ENCODE results near the gene MB21D2.

Gene MB21D2

DNA sequence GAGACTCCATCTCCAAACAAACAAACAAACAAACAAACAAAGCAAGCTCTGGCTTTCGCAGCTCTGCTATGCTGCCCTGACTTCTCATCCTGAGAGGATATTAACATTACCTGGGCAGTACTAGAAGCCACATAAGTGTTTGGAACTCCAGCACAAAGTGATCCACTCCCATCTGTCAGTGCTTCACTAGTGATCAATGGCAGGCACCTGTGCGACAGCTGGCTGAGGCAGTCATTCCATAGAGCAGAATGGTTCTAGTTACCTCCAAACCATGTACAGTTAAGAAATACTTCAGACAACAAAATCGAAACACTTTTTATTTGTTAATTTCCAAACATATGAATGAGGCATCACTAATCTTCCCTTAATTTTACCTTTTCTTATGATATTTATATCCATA is 2.8 kb upstream of the MB21D2 start:
- no peak for DNase-seq

DNA sequence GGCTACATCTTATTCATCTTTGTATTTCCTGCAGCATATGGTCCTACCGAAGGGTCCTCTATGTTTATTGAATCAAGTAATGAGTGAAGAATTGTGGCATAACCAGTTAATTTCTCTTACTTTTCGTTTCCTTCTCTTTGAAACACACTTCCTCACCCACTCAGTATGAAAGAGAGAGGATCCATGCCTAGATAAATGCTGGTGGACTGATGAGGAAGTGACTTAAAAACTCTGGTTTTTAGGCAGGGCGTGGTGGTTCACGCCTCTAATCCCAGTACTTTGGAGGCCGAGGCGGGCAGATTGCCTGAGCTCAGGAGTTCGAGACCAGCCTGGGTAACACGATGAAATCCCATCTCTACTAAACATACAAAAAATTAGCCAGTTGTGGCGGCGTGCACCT is 2.2 kb upstream of the MB21D2 start:
- DNase-seq, result no peak

DNA sequence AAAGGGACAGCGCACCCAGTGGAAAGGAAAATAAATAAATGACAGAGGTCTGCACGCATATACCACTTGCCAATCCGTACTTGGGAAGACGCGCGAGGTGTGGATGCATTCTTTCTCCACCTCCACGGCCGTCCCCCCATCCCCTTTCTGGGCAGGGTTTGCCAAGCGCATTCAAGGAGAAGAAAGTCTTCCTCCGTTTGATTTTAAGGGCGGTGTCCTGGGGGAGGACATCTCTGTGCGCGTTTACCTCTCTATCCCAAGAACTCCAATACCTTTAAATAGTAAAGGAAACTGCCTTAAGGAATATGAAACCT is 576 bp upstream of the MB21D2 start:
- no peak for DNase-seq

DNA sequence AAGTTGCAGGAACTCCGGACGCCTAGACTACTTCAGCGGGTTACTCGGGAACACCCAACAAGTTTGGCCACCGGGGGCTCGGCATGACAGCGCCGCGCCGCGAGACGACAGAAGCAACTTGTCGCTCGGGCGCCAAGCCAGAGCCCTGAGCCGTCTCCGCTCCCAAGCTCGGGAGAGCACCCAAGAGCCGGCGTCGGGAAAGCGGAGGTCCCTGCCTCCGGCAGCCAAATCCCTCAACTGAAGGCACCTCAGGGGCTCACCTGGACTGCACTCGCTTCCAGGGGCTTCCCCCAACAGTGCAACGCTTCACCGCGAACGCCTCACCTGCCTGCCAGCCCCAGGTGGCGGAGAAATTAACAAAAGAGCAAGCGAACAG is 640 bp downstream of the MB21D2 start:
- peak; percentile 47 for DNase-seq

DNA sequence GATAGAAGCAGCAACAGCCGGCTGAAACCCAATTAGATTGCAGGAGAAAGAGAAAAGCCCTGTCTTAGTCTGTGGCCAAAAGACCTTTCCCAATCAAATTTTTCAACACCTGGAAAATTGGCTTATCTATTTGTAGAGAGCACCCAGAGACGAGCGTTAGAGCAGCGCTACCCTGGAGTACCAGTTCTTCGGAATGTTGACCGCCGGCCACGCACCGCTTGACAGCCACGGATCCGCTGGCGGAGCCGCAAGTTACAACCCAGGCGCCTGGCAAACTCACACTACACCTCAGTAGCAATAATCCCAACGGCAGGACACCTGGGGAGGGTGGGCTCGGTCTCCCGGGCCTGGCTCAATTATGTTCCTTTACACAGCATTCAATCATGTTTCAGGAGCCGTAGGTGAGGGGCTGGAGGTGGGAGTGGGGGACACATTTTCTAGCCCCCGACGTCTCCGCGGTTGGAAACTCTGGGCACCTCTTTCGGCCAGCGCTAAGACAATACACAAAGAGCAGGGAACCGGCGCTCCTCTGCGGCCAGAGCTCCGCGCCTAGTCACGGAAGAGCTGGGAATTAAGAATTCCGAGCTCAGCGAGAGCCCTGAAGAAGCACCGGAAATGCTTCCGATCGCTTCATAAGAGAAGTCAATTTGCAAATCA is 1.2 kb downstream of the MB21D2 start:
- no peak for DNase-seq

DNA sequence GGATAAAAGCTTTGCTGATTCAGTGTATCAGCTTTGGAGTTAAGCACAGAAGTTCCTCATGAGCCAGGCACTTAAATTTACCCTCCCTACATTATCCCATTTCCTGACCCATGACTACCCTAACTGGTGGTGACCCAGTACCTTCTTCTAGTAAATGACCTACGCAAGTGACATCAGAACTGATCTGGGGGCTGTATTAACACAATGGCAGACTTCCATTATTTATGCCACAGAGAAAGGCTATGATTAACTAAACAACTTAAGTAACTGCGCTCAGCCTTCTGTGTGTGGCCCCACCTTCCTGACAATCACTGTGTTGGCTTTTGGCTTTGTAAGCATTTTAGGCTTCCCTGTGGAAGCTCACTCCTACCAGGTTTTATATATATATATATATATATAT is 1.9 kb downstream of the MB21D2 start:
- DNase-seq, result no peak

DNA sequence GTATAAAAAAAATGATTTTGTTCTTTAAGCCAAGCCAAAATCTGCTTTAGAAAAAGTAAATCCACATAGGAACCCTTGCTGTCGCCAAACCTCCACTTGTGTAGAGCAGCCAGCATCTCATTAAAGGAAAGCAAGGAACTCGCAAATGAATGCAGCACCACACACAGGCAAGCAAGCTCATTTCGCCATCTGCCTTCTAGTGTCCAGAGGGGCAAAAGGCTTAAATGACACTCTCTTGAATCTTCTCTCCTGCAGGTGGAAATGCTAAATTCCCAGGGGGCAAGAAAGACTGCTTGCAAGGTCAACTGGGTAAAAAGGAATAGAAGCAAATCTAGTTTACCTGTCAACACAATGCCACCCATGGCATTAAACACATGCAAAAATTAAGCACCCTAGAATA is 2.4 kb downstream of the MB21D2 start:
- DNase-seq, result no peak

DNA sequence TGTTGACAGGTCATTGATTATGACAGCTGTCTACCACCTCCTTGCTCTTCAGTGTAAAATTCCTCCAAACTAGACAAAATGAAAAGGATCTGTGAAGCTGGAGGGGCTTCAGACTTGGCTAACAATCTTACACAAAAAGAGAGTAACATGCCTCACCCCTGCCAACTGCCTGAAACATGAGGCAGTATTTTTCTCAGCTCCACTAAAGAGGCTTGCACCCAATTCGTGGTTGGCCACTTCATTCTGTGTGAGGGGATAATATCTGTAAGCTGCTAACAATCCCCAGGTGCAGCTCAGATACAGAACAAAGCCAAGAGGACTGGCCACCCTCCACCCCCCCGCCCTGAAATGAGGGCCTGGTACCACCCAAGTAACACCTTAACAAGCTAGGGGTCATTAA is 2.8 kb downstream of the MB21D2 start:
- DNase-seq, result no peak

DNA sequence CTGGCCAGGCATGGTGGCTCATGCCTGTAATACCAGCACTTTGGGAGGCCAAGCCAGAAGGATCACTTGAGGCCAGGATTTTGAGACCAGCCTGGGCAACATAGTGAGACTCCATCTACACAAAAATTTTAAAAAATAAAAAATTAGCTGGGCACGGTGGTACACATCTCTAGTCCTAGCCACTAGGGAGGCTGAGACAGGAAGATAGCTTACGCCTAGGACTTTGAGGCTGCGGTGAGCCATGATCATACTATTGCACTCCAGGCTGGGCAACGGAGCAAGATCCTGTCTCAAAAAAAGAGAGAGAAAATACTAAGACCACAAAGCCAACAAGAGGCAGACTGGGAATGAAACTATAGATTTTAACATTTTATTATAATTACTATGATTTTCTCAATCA is 4.1 kb downstream of the MB21D2 start:
- no peak for DNase-seq

DNA sequence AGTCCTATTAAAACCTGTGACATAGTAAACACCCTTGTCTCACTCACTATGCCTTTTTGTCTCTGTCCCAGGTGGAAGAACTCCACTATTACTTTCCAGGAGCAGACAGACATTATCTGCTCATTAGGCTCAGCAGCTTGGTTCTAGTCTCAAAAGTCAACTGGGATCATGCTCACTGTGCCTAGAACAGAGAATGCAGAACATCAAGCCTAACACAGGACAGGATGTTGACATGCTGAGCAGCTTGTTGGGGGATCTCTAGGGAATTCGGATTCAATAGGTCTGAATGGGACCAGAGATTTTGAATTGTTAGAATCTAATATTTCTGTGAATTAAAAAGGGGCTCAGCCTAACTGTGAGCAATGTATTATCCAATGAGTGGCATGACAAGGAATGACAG is 6.4 kb downstream of the MB21D2 start:
- DNase-seq, result no peak

DNA sequence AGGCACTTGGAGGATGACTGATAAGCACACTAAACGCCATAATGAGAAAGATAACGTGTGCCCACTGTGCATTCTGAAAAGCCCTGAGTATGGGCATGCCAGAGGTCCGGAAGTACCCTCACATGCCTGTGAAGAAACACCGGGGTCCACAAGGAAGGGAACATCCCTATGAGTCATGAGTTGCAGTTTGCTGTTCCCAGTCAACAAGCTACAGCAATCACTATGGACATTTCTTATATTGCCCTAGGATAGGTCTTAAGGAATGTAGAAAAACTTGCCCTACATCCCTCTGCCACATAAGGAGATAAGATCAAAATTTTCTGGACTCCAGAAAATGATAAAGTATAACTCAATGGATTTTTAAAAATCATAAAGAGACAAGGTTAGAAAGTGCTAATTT is 9.9 kb downstream of the MB21D2 start:
- no peak for DNase-seq

DNA sequence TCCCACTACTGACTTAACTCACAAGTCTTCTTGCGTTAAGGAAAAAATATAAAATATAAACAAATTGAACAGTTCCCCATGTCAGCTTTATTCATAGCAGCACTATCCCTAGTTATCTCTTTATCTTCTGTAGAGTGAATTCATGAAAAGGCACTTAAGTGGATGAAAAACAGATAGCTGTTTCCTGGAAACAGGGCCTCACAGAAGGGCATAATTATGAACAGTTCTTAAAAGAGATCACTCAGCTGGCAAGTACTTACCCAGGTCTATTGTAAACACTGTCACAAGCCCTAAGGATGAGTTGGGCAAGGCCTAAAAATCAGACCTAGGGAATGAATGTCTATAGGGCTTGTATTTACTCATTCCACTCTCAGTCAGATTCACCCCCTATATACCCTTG is 10.7 kb downstream of the MB21D2 start:
- no peak for DNase-seq

DNA sequence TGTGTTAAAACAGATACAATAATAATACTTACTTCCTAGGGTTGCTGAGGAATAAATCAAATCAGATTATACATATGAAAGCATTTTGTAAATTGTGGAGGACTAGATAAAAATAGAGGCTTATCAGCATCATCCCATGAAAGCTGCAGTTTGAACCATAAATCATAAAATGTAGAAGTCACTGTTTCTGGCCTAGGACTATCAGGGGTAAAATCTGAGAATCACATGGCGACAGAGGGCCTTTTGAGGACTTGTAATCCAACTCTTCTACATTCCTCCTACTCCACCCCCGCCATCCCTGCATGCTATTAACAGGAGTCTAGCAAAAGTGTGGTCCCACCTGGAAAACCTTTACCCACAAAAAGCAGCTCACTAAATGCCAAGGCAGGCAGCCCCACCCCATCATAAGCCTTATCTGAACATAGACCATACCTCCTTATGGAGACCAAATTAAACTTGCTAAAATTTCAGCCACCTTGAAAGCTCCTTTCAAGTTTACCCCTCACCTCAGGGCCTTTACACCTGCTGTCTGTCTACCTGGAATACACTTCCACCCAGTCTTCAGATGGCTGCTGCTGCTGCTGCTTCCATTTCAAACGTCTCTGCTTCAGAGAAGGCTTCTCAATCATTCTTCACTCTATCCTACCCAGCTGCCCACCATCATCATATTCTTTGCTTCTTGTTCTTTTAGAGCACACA is 11.5 kb downstream of the MB21D2 start:
- no peak for DNase-seq

DNA sequence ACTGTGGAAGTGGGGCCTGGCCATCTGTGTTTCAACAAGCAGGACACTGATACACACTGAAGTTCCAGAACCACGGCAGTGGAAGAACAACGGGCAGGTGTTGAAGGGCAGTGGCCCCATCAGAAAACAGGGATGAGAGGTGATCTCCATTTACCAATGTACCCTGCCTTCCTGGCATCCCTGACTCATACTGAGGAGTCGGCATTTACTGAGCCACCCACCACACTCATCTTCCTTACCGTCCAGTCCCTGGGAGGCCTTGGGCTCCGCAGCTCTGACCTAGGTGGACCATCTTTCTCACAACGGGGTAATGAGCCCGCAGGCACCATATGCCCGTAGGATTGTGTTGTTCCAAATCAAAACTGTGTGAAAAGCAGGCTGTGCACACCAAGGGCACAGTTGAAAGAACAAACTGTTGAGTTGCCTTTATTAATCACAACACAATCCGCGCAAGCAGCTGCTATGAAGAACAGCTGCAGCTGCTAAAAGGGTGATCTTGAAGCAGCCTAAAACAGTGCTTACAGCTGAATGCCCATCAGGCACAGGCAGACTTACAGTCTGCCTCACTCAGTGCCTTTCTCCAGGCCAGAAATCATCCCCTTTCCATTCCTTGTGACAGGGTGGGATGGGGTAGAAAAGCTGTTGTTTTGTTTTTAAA is 12.9 kb downstream of the MB21D2 start:
- no peak for DNase-seq

DNA sequence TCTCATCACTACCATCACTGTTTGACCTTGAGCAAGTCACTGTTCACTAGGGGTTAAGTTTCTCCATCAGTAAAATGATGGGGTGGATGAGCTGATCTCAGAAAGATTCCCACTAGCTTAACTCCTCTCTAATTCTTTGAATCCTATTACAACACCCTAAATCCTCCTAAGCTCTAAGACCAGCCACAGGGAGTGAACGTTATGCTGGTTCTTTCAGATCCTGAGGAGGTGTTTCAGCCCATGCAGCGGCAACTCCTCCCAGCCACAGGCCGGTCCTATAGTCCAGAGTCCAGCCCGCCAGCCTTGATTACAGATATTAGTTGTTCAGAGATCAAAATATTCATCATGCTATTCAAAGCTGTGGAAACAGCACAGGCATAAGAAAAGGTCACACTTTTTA is 15.1 kb downstream of the MB21D2 start:
- no peak for DNase-seq

DNA sequence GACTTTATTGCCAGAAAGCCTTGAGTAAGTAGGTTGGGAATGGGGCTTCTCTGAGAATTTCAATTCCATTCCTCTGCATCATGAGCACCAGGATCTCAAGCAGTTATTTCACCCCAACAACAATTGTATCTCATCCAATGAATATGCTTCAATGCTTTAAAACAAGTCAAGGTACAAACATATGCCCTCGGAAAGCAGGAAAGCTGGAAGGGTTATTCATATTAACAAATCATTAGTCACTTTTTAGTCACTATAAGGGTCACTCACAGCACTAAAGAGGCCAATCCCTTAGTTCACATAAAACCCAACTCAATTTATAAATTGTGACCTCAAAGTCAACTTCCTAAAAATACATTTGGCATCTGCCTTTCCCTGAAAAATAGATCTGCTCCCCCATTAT is 16.2 kb downstream of the MB21D2 start:
- no peak for DNase-seq

DNA sequence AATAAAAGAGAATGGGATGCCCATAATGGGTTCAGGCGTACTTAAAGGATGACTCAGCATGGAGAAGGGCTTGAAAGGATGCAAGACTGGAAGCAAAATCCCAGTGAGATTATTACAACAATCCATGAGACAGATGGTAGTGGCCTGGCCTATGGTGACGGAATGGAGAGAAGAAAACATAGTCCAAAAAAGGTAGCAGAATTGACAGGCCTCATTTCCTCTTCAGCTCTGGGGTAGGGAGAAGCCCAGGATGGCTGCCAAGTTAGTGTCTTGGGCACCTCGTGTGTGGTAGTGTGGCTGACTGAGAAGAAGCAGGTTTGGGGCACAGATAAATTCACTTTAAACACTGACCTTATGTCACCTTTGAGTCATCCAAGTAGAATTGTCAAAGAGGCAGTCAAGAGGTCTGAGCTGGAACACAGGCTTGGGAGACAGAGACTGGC is 18.1 kb downstream of the MB21D2 start:
- DNase-seq, result no peak

DNA sequence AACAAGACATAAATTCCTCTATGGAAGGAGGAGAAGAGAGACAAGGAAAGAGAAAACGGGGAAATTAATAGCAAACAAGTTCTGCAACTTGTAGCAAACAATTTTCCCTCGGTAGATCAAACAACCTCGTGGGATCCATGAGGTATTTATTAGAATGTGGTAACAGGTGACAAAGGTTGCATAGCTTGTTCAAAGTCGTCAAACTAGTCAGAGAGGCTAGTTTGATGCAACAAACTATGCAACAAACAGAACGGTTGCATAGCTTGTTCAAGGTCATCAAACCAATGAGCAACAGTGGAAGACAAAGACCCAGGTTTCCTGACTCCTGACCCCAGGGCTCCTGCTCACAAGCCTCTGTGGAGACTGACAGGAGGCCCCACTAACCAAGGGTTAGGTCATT is 20.7 kb downstream of the MB21D2 start:
- DNase-seq, result no peak

DNA sequence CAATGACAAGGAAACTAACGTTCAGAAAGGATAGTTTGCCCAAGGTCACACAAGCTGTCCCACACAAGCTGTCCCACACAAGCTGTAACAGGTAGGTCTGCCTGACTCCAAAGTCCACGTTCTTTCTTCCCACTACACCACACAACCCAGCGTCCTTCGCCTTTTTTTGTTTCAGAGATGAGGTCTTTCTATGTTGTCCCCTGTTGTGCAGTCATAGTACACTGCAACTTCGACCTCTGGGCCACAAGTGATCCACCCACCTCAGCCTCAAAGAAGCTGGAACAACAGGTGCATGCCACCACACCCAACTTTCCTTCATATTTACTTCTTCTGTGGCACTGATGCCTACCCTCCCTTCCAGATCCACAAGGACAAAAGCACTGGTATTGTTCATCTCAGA is 21.4 kb downstream of the MB21D2 start:
- no peak for DNase-seq

DNA sequence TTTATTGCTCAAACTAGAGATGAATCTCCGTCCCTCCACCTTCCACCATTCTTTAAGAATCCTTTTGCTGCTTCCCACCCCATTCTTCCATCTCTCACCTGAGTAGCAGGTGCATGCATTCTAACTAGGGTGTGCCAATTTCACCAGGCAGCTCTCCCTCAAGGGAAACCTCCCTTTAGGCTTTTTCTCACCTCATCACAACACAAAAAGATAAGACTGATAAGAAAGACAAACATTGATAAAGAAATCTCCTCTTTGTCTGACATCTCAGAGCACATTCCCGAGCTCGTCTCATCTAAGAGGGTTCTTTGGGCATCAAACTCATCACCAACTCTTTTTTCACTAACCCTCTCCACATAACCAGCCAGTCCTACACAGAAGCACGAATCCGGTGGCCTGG is 23.0 kb downstream of the MB21D2 start:
- DNase-seq, result no peak

DNA sequence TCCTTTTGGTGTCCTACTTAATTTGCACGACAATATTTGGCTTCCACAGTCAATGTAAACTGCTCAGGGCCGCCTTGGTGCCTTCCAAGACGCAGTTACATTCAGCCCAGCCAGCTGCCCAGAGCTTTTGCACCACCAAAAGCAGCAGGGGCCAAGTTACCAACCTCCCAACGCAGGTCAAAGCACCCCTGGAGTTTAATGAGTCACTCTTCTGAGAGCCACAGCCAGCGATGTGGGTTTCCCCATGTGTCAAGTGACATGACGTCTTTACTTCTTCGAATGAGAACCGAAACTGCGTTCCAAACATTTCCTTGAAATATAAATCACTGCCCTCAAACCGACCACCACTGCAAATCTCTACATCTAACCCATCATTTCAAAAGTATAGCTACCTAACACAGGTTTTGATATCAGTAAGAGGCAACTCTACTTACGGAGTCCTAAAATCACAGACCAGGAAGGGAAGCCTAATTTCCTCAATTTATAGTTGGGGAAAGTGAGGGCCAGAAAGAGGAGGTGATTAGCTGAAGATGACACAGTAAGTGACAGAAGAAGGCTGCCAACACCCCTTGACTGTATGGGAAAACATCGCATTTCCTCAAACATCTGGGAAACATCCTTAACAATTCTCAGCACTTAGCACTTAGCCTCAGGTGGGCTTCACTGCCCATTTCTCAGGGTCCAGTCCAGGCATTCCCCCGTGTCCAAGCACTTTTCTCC is 24.5 kb downstream of the MB21D2 start:
- DNase-seq, result peak; percentile 76

DNA sequence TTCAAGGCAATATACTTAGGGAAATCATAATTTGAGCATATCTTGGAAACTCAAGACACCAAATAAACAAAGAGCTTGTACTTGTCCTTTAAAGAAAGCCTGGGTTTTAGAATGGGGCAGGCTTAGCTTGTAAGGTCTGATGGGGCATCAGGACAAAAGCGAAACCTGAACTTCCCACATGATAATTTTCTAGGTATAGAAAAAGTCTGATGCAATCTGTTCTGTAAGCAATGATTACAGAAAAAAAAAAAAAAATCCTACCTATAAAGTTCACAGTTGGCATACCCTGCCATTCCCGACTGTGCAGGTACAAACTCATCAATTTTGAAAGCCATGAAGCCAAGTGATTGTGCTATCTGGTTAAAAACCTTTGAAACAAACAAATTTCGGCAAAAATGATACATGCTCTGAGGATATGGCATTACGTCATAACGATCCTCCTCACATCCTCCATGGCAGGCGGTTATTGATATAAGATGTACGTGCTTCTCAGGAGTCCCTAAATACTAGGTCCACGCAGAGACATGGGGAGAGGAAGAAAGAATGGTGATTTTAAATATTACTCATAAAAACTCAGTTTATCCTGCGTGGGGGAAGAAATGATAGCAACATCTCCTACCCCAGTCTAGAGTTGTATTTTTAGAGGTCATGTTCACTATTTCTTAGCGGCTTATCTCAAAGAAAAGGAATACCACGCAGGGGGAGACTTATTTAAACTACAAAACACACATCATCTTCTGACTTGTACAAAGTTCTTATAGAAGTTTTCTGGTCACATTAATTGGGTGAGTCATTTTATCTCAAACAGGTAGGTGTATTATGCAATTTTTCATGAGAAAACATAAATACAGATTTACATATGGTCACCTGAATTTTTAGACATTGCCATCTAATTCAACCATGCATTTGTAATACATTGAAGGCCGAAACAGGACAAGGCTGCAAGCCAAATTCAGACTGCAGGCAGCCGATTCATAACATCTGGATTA is 27.0 kb downstream of the MB21D2 start:
- no peak for DNase-seq

DNA sequence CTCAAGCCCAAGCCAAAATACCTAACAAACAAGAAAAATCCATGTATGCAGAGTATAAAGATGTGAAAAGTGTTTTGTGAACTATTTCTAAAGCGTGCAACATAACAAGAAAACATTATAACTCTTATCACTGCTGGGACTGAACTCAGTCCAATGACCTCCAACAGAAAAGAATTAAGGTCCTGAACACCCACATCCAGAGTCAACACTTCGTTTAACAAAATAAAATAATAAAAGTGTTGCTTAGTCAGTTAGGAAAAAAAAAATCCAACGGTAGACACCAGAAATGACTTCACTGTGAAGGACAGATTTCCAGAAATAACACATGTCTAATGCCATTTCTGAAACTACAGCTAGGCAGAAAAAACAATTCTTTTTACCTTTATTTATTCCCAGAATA is 28.0 kb downstream of the MB21D2 start:
- no peak for DNase-seq
